ENCODE results near the gene PHACTR1.
"Not testable (repeated sequence)": the region's sequence is repeated elsewhere in the genome, so short reads cannot be mapped to it uniquely, and the experiment has no call there.

Gene PHACTR1

DNA sequence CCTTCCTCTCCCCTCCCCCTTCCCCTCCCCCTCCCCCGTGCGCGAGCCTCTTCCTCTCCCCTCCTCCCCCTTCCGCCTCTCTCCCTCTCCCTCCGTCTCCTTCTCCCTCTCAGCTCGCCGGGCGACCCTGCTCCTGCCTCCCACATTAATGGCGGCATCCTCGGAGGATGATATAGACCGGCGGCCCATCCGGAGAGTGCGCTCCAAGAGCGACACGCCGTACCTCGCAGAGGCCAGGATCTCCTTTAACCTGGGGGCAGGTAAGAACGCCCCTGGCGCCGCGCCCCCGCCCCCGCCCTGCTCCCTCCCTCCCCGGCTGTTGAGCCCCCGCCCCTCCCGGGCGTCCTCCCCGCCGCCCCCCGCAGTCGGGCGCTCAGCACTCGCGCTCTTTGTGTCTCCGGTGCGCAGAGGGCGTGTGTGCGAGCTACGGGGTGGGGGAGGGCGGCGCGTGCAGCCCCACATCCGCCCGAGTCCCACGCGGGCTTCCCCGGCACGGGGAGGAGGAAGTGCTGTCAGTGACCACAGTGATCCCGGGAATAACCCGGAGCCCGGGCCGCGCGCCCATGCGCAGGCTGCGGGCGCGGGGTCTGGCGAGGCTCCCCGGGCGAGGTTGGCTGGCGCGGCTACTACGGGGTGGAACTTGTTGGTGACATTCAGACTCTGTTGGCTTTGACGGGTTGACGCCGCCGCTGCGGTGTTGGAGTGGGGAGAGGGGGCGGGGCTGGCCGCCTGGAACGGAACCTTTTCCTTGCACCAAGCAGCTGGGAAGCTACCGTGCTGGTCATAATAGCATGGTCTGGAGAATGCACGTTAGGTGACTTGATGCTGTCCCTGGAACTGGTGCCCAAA, 33.2 kb downstream of the PHACTR1 start:
- DNase-seq: peak; percentile 4

GRCh38 chr6:12750416-12750815, 33.8 kb downstream of the PHACTR1 start:
- no peak for DNase-seq

DNA sequence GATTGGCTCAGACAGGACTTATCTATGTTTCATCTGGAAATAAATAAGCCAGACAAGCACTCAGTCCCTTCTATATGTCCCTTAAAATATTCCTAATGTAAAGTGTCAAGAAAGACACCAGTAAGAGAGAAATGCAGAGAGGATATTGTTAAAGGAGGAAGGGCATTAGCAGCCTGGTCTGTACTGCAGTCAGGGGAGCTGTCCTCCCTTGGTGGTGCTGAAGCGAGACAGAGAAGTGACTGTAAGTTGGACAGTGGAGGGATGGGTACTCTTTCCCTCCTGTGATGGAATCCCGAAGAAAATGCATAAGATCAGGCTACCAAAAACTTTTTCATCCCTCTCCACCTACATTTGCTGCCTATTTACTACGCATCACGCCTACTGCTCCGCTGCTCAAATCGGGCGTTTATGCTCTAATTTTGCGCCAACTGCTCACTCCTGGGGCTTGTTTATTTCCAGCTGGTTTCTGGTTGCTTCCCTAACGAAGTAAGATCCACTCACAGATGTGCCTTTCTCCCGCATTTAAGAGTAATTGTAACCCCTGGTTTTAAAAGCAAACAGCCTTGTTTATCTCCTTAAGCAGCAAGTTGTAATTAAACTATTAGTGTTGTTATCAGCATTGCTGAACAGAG, 35.2 kb downstream of the PHACTR1 start:
- no peak for DNase-seq

DNA sequence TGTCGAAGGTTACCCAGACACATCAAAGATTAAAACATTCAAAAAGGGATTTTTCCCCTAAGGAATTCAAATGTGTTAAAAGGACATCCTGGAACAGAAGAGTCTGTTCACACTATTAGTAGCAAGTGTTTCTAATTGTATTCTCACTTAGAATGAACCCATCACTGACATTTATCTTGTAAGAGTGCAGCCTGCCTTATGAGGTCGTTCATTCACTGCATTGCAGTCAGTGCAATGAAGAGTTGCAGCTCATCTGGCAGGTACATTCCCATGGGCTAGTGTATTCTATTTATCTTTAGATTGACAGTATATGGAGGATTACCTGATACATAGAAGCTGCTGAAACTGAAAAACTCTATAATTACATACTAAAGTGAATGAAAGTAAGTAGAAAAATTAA, 36.5 kb downstream of the PHACTR1 start:
- no peak for DNase-seq

DNA sequence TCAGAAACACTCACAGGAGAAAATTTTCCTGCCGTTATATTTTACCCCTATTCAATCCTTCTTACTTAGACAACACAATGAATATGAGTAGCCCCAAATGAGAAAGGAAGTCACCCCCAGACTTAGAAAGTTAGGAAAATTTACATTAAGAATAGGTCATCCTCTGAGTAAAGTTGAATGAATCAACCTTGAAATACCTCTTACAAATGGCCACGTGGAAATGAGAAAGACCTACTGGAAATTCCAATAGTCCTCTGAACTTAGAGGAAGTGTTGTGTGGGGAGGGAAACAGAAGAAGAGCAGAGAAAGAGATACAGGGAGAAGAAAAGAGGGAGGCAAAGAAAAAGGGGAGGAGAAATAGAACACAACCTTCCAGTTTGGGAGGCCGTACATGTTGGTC, 43.7 kb downstream of the PHACTR1 start:
- DNase-seq: no peak

- no peak for DNase-seq
Observed at GRCh38 chr6:12760911-12761310, 44.3 kb downstream of the PHACTR1 start.

DNA sequence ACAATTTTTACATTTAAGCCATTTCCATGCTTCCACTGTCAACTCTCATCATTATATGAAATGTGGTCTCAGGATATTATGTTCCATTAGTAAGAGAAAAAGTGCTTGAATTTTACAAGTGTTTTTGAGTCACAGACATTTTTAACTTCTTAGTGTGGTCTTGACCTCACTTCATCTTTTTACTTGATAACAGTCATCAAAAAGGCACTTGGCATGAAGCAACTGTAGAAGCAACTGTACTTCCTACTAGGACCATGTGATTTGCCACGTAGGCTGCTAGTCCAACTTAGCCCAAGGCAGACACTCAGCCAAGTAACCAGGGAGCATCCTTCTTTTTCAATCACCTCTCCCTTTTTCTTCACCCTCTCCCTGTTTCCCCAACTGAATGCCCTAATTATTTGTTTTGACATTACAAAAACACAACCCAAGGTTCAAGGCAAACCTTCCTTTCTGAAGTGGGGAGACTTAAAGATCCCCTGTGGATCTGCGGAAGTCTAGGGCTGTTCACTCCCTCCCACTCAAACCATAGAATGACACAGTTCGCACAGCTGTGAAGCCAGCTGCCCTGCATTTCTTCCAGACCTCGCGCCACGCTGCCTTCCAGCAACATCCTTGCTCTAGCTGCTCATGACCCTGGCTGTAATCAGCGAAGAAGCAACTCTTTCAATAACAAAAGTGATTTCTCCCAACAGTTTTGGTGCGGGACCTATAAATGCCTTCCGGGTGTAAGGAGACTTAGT, 45.0 kb downstream of the PHACTR1 start:
- DNase-seq: no peak

DNA sequence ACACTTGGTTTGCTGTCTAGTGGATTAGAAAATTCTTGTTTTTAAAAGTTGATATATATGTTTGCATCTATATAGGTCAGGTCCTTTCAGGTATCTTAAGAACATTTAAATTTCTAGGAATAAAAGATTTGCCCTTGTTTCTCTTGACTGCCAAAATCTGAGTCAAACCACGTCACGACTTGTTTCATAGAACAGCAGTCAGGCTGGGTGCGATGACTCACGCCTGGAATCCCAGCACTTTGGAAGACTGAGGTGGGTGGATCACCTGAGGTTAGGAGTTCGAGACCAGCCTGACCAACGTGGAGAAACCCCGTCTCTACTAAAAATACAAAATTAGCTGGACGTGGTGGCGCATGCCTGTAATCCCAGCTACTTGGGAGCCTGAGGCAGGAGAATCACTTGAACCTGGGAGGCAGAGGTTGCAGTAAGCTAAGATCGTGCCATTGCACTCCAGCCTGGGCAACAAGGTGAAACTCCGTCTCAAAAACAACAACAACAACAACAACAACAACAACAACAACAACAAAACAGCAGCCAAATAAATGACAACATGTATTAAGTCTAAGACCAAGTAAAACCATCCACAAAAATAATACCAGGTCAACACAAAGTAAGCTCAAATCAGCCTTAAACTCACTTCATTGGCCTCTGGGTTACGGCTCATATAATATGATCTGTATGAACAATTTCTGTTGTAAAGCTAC, 46.3 kb downstream of the PHACTR1 start:
- DNase-seq: not testable (repeated sequence)

DNA sequence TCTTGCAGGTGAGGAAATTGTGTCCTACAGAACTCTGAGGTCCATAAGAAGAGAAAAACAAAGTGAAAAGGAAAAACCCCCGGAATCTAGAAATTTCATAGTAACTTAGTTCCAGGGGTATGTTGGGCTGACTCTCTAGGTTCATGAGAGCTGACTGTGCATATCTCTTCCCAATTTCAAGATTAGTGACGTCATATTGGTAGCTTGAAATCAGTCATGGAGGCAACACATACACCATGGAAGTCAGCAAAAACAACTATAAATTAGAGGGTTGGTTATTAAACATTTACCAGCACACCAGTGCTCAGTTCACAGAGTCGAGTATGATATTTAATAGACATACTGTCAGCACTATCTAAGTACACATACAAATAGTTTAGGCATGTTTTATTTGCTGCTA, 49.8 kb downstream of the PHACTR1 start:
- DNase-seq: no peak

GRCh38 chr6:12767016-12767415, 50.4 kb downstream of the PHACTR1 start:
- no peak for DNase-seq

DNA sequence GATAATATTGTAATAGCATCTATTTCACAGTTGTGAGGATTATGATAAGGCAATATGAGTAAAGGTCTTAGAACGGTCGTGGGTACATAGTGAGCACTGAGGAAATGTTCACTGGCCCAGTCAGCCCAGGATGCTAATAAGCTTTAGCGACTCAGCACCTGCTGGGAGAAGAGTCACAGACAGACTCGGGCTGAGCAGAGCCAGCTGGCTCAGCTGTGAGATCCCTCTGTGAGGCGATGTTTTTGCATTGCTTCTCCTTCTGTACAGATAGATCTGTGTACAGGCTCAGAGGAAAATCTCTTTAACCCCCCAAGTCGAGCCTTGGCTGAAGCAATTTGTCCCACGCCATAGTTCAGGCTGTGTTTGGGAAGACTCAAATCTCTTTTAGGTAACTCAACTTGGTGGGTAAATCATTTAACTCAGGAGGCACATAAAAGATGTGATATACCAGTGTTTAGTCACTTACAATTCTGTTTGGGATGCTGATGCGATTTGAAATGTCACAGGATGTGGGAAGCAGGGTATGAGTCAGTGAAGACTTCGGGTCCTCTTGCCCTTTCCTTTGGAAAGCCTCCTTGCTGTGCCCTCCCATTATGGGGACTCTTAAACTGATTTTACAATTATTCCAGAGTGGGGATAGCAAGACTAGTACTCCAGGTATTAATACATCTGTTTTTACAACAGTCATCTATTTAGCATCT, 53.1 kb downstream of the PHACTR1 start:
- DNase-seq: no peak

- no peak for DNase-seq
Observed at GRCh38 chr6:12772416-12772815, 55.8 kb downstream of the PHACTR1 start.

DNA sequence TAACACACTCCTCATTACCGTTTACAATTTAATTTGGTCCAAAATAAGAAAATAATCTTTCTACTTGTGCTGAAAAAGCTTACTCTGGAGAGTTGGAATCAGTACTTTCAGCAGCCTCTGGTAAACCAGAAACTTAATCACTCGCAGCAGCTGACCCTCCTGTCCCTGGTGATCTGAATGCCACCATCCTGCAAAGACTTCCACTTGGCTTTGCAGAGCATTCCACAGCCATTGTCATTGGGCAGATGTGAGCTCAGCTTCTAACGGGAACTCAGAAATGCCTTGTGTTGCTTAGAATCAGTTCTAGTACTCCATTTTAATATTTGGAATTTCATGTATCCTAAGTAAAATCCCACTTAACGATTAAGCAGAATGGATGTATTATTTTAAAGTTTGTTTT, 59.7 kb downstream of the PHACTR1 start:
- no peak for DNase-seq

DNA sequence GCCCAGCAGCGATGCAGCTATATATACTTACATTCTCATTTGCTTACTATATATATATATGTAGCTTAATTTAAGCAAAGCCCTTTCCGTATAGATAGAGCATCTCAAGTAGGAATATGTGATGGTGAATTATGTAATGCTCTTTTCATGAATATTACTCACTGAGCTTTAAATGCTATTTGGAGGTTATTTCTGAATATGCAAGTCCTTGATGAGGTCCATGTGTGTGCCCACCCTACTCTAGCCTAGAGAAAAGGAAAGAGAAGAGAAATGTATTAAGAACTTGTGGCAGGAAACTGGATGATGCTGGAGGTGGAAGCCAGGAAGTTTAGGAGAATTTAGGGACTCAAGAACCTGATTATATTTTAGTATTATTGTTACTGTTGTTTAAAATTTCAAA, 63.2 kb downstream of the PHACTR1 start:
- no peak for DNase-seq

GRCh38 chr6:12782136-12782535, 65.6 kb downstream of the PHACTR1 start:
- no peak for DNase-seq

DNA sequence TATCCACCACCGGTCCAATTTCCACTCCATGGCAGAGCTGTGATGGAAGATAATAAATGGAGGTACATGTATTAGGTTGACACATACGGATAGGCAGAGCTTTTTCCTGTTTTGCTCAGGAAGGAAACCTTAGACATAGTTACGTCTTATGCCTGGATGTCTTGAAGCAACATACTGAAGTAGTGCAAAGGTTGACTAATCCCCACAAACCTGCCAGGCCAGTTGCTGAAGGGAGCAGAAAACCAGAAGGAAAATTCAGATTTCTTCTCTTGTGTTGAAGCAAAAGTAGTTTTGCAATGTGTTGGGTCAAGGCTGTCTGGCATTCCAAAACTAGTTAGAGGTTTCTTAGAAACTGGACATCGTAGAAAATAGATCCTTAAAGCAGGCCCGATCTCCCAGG, 68.7 kb downstream of the PHACTR1 start:
- no peak for DNase-seq

- DNase-seq: no peak
Observed at GRCh38 chr6:12785921-12786320, 69.4 kb downstream of the PHACTR1 start.

- DNase-seq: no peak
Observed at GRCh38 chr6:12791371-12791770, 74.8 kb downstream of the PHACTR1 start.

DNA sequence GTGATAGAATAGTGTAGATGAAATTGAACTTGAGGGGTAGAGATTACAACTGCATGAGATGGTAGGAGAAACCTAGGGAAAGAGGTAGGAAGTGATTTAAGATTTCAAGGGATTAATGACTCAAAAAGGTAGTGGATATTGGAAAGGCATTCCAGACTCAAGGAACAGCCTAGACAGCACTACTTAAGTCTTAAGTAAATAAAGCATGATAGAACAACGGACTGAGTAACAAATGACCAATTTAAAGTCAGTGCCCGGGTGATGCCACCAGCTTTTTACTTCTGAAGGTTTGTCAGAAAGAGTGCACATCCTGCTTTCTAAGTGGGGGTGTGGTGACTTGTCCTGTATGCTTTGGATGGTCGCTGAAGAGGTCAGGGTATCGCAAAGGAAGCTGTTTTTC, 81.8 kb downstream of the PHACTR1 start:
- DNase-seq: no peak

GRCh38 chr6:12800120-12800519, 83.6 kb downstream of the PHACTR1 start:
- DNase-seq: no peak

GRCh38 chr6:12801141-12801540, 84.6 kb downstream of the PHACTR1 start:
- no peak for DNase-seq

DNA sequence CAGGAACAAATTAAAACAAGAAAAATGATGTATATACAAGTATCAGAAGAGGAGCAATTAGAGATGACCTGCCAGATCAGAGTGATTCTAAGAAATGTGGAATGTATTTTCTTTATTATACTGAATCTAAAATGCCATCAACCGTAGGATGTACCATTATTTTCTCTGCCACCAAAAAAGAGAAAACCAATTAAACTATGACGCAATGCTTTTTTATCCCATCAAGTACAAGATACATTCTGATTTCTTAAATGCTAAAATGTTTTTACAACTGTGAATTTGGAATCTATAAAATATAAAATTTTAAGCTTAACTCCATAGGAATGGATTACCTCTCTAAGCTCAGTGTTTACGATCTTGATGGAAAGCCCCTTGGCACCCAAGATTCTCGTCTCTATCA, 85.9 kb downstream of the PHACTR1 start:
- DNase-seq: no peak

DNA sequence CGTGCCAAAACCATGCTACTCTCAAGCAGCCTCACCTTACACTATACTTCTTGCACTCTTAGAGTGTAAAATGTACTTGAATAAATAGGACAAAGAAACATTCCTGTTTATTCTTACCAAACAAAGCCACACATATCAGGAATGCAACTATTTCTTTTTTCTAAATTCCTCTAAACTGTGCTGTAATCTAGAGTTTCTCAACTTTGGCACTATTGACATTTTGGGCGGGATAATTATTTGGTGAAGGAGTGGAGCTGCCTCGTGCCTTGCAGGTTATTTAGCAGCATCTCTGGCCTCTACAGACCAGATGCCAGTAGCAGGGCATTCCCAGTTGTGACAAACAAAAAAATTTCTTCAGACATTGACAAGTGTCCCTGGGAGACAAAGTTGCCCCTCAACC, 86.9 kb downstream of the PHACTR1 start:
- DNase-seq: no peak
